Caco-2 (cell line): ENCODE data around the gene KIAA0825. TPM values are rescaled to one million over a fixed set of nuclear protein-coding genes. Genes with fewer than 3 reads are reported as not detected.

ENCODE experiments used
- BruUV-seq: library from RNA; stranded (reverse); fragments of 400-500 nt; replicated peaks from 2 replicates; lab custom pipeline; 2021; lab: Mats Ljungman, UMichigan
- CTCF ChIA-PET: fragments of 300-600 bp; sonication (Branson Sonifier 250); formaldehyde crosslinking; loops from one replicate; lab custom pipeline; 2022; ENCODE audit warnings: antibody characterized with exemption; lab: Charles Lee
- POLR2A ChIA-PET: fragments of 300-600 bp; sonication (Branson Sonifier 250); formaldehyde crosslinking; loops from one replicate; lab custom pipeline; 2022; ENCODE audit warnings: antibody characterized with exemption; lab: Charles Lee
- DNase-seq, 2 experiments: peaks; one replicate each; pipeline versions ENCODE4 v3.0.0 to v3.0.0-alpha.2; 2020 to 2022
- H3K27me3 ChIP-seq: replicated peaks from 2 replicates; pipeline ENCODE4 v1.6.0; 2011; ENCODE audit warnings: low read length; ENCODE audit not compliant: control insufficient read depth, insufficient read depth
- H3K36me3 ChIP-seq: 2 replicates; pipeline ENCODE4 v1.5.1; 2011; ENCODE audit warnings: low read length; ENCODE audit not compliant: control insufficient read depth, insufficient read depth
- H3K4me1 ChIP-seq: fragments of 250-450 bp; sonication (Bioruptor Pico); 2 replicates; pipeline ENCODE4 v1.5.1; 2020; ENCODE audit warnings: mild to moderate bottlenecking
- H3K4me3 ChIP-seq: 2 replicates; pipeline ENCODE4 v1.5.1; 2011; ENCODE audit warnings: low read depth, mild to moderate bottlenecking, control low read depth, low read length
- H3K9me3 ChIP-seq: fragments of 250-450 bp; sonication (Bioruptor Pico); 2 replicates; pipeline ENCODE4 v1.5.1; 2020; ENCODE audit warnings: mild to moderate bottlenecking, moderate library complexity
- H3K27ac Mint-ChIP-seq: one replicate; pipeline ENCODE4 v1.8.0; 2022; ENCODE audit warnings: mixed read lengths; ENCODE audit not compliant: unreplicated experiment
- H3K27me3 Mint-ChIP-seq: one replicate; pipeline ENCODE4 v1.8.0; 2022; ENCODE audit warnings: mixed read lengths; ENCODE audit not compliant: insufficient read depth, unreplicated experiment
- H3K36me3 Mint-ChIP-seq: one replicate; pipeline ENCODE4 v1.8.0; 2022; ENCODE audit warnings: mild to moderate bottlenecking, mixed read lengths; ENCODE audit not compliant: insufficient read depth, unreplicated experiment
- H3K4me1 Mint-ChIP-seq: one replicate; pipeline ENCODE4 v1.8.0; 2022; ENCODE audit warnings: low read depth, mixed read lengths; ENCODE audit not compliant: unreplicated experiment
- H3K4me3 Mint-ChIP-seq: one replicate; pipeline ENCODE4 v1.8.0; 2022; ENCODE audit warnings: mild to moderate bottlenecking, moderate library complexity, mixed read lengths; ENCODE audit not compliant: unreplicated experiment
- H3K9me3 Mint-ChIP-seq: one replicate; pipeline ENCODE4 v1.8.0; 2022; ENCODE audit warnings: mixed read lengths; ENCODE audit not compliant: unreplicated experiment
- intact Hi-C: fragments of 100-400 bp; cut with micrococcal nuclease; formaldehyde crosslinking; loops from one replicate; pipeline ENCODE4 v1.10.0; 2022; ENCODE audit not compliant: unreplicated experiment
- total RNA-seq: library from RNA; stranded (reverse); gene quantifications from 2 replicates; pipeline ENCODE4 v1.2.3, GENCODE V29; 2022
- TF ChIP-seq, protein P1 (sequence below), 2 experiments: fragments of 200-600 bp in 1 of 2; IDR thresholded peaks; 1 replicate in 1 of 2; 2 replicates in 1 of 2; pipeline versions ENCODE4 v1.5.1 to v1.8.0; 2011 to 2022; ENCODE audit warnings: antibody characterized with exemption in 1 of 2, control low read depth in 1 of 2, inconsistent platforms in 1 of 2, low read depth in 1 of 2, low read length in 1 of 2, mild to moderate bottlenecking in 1 of 2, moderate library complexity in 1 of 2; ENCODE audit not compliant: insufficient read depth in 1 of 2, severe bottlenecking in 1 of 2, unreplicated experiment in 1 of 2

The KIAA0825 gene
- total RNA-seq, 1 experiment from 2014 or later, result 0.50 TPM

DNA sequence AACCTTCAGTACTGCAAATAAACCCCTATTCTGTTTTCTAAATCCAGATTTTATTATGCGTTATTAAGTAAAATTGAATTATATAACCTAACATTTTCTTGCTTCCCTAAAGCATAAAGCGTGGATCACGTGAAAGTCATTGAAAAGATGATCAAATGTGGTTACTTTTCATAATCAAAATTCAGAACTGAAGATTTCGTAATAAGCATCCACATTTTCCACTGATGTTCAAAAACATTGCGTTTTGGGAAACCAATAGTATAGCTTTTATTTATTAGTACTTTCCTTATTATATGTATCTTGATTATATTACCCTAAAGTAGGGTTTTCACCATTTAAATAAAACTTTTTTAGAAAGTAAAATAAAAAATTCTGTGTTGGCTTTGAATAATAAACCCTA lies 1.9 kb upstream of the KIAA0825 start:
- Histone ChIP-seq H3K4me1 (peaks cover 10% of the 10 kb centered on the region; the same call in 1 of the 2 replicates), H3K9me3 (no peaks in the 10 kb centered on the region), H3K4me3 (no peak overlapping the region), H3K27me3 (no peaks in the 10 kb centered on the region), H3K36me3 (no peaks in the 10 kb centered on the region)
- H3K4me3 Mint-ChIP-seq, result peak overlapping the region; percentile 82
- no TSS peak for BruUV-seq
- H3K36me3 Mint-ChIP-seq, result no peaks in the 10 kb centered on the region
- POLR2A ChIA-PET, result no interaction called here
- H3K27ac Mint-ChIP-seq, result no peak overlapping the region
- intact Hi-C loops, result no loop called here
- H3K27me3 Mint-ChIP-seq, result no peaks in the 10 kb centered on the region
- no peak for DNase-seq
- CTCF ChIA-PET, result no interaction called here
- H3K4me1 Mint-ChIP-seq, result no peaks in the 10 kb centered on the region
- no peaks in the 10 kb centered on the region for H3K9me3 Mint-ChIP-seq
- TF ChIP-seq, protein P1, sequence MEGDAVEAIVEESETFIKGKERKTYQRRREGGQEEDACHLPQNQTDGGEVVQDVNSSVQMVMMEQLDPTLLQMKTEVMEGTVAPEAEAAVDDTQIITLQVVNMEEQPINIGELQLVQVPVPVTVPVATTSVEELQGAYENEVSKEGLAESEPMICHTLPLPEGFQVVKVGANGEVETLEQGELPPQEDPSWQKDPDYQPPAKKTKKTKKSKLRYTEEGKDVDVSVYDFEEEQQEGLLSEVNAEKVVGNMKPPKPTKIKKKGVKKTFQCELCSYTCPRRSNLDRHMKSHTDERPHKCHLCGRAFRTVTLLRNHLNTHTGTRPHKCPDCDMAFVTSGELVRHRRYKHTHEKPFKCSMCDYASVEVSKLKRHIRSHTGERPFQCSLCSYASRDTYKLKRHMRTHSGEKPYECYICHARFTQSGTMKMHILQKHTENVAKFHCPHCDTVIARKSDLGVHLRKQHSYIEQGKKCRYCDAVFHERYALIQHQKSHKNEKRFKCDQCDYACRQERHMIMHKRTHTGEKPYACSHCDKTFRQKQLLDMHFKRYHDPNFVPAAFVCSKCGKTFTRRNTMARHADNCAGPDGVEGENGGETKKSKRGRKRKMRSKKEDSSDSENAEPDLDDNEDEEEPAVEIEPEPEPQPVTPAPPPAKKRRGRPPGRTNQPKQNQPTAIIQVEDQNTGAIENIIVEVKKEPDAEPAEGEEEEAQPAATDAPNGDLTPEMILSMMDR (IDR thresholded peaks at IDR 0.05; ENCODE audit: insufficient read depth in 1 of 2, low read depth in 1 of 2, low read length in 1 of 2, severe bottlenecking in 1 of 2, unreplicated experiment in 1 of 2), result no peak

DNA sequence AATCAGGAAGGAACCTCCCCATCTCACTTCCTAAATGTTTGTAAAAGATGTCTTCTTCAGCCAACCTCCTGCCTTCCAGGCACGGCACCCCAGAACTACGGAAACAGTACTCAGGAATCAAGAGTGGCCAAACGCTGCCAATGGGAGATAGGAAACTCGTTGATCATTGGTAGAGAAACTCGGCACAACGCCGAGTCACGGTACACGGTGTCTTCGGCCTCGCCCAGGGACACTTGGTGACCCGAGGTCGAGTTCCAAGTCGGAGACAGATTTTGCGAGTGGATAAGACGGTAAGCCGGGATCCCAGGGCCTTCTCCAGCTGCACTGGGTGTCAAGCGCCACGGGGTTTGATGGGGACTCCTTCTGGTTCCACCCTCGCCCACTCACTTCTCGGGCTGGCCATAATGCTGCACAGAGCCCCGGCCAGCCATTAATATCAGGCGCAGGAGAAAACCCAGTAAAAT lies 343 bp downstream of the KIAA0825 start:
- DNase-seq, result peak; percentile 57 to 70
- H3K27me3 ChIP-seq, result no peaks in the 10 kb centered on the region
- POLR2A ChIA-PET, result interaction anchor here (0.6 kb wide), 1 partner anchor 36 kb away, joined by 4 read pairs; no protein-coding TSS in a partner anchor
- CTCF ChIA-PET, result interaction anchor here (1.2 kb wide), 1 partner anchor 120 kb away, joined by 4 read pairs; no protein-coding TSS in a partner anchor
- Mint-ChIP-seq H3K27ac (peak overlapping the region; percentile 96), H3K27me3 (no peaks in the 10 kb centered on the region), H3K36me3 (no peaks in the 10 kb centered on the region), H3K9me3 (no peaks in the 10 kb centered on the region), H3K4me1 (no peaks in the 10 kb centered on the region), H3K4me3 (peak overlapping the region; percentile 82)
- H3K4me3 ChIP-seq, result peak overlapping the region; percentile 82
- BruUV-seq, result no TSS peak
- intact Hi-C loops, result loop anchor here (1.0 to 5.0 kb wide), 4 partner anchors 75 to 521 kb away; no protein-coding TSS in a partner anchor
- TF ChIP-seq, protein P1 (IDR thresholded peaks at IDR 0.05; ENCODE audit: insufficient read depth in 1 of 2, low read depth in 1 of 2, low read length in 1 of 2, severe bottlenecking in 1 of 2, unreplicated experiment in 1 of 2), result no peak
- no peaks in the 10 kb centered on the region for H3K9me3 ChIP-seq
- H3K4me1 ChIP-seq, result peaks cover 10% of the 10 kb centered on the region; the same call in 1 of the 2 replicates
- no peaks in the 10 kb centered on the region for H3K36me3 ChIP-seq

DNA sequence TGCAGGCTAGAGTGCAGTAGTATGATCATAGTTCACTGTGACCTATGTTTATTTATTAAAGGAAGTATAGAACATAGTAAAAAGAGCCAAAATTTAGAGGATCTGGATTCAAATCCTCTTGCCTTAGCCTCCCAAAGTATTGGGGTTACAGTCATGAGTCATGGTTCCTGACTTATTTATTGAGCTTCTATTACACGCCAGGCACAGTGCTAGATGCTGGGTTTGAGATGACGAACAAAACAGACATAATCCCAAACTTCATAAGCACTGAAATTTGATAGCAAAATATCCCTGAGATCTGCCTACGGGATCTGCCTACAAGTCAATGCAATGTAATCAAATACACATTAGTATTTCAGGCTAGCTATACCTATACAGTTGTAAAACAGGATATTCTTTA lies 2.5 kb downstream of the KIAA0825 start:
- no peak overlapping the region for H3K27ac Mint-ChIP-seq
- H3K36me3 Mint-ChIP-seq, result no peaks in the 10 kb centered on the region
- H3K27me3 Mint-ChIP-seq, result no peaks in the 10 kb centered on the region
- no peaks in the 10 kb centered on the region for H3K4me1 Mint-ChIP-seq
- no peaks in the 10 kb centered on the region for H3K9me3 Mint-ChIP-seq
- H3K36me3 ChIP-seq, result no peaks in the 10 kb centered on the region
- no peak overlapping the region for H3K4me3 ChIP-seq
- CTCF ChIA-PET, result no interaction called here
- no TSS peak for BruUV-seq
- H3K27me3 ChIP-seq, result no peaks in the 10 kb centered on the region
- TF ChIP-seq, protein P1 (IDR thresholded peaks at IDR 0.05; ENCODE audit: insufficient read depth in 1 of 2, low read depth in 1 of 2, low read length in 1 of 2, severe bottlenecking in 1 of 2, unreplicated experiment in 1 of 2), result no peak
- no peak overlapping the region for H3K4me3 Mint-ChIP-seq
- no peaks in the 10 kb centered on the region for H3K9me3 ChIP-seq
- DNase-seq, result no peak
- POLR2A ChIA-PET, result no interaction called here
- intact Hi-C loops, result loop anchor here (5.0 kb wide), 1 partner anchor 519 kb away; no protein-coding TSS in a partner anchor
- H3K4me1 ChIP-seq, result peaks cover 10% of the 10 kb centered on the region; the same call in 1 of the 2 replicates
